T1000 (cell line): ENCODE measurements around the gene ATP6V0B.

ENCODE experiments used
- DNase-seq: peaks from one replicate; lab custom pipeline; 2025; ENCODE audit warnings: mixed read lengths; lab: John Stamatoyannopoulos, UW

Gene ATP6V0B

DNA sequence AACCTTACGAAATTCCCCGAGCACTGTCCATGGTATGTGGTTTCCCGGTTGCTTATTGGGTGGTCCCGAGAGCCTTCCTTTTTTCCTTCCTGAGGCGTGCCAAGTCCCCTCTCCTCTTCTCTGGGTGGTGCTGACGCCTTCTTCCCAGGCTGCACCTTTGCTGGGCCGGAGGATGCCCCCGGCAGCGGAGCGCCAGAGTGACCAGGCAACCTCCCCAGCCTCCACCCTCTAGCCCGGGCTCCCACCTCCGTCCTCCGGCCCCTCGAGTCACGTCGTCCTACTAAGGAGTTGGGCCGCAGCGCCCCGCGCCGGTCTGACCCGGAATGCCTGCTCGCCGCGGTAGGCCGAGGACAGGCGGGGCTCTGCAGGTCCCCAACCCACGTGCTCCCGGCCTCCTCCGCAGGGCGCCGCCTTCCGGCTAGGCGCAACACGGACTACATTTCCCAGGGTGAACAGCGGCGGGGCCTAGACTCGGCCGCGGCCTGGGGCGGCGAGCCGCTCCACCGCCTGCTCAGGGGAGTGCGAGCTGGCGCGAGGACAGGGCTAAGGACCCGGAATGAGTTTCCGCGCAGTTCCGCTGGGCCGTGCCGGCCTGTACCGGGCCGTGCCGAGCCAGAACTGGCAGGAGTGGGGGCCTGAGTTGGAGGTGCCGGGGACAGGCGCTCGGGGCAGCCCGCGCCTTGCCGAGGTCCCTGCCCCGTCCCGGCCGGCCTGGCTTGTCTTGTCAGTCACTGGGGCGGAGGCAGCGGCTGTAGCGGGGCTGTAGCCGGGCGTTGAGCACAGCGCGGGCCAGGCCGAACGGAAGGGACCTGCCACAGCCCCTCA lies 28.3 kb upstream of the ATP6V0B start, which contains the start of gene IPO13:
Gene IPO13, plus strand, starts transcription at position 715 of the 825 bp plus-strand sequence. CDS start 651 bp downstream, outside the sequence.
- peak; percentile 96 for DNase-seq

DNA sequence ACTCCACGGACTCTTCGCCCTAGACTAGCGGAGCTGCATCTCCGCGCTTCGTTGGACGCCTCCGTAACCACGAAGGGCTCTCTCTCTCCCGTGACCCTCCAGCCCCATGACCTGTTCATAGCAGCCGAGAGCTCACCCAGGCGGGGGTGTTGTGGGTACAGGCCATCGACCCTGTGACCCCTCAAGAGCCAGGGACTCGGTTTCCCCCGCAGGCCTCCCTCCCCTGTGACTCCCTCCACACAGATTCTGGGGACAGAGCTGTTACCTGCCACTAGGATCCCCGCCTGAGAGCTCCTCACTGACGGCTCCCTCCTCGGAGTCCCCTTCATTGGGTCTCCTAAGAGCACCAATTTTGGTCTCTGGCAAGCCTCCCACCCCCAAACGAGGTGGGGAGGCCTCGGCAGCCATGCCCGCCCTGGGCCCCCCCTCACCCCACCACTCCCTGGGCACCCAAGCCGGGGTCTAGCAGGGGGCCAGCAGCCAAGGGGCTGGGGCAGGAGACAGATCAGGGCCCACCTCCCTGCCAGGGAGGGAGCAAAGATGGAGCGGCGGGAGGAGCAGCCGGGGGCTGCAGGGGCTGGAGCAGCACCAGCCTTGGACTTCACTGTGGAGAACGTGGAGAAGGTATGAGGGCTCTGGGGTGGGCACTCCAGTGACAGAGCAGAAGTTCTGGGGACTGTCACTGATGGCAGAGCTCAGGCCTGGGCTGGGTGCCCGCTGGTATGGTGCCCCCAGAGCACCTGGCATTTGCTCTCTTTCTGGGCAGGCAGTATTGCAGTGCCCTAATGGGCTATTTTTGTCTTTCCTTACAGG lies 27.5 kb upstream of the ATP6V0B start:
- no peak for DNase-seq

DNA sequence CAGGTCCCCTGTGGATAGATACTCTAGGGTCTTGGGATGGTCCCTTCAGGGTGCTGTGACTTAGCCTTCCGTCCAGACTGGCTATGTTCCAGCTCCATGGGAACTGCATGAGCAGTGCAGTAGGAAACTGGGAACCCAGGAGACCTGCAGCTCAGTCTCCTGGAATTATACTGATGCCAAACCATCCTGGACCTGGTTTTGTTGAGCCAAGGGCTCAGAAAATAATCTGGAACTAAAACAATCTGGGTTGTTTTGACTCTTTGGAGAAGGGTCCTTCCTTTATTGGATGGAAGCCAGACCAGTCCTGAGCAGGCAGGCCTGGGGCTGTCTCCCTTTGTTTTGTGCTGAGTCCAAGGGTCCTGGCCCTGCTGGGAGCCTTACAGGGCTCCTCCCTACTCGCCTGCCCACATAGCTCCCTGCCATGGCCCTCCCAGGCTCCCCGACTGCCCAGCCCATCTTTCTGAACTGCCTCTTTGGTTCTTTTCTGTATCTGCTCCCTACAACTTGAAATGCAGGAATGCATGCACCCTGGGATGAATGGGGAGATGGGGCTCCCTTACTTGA lies 26.8 kb upstream of the ATP6V0B start:
- no peak for DNase-seq

DNA sequence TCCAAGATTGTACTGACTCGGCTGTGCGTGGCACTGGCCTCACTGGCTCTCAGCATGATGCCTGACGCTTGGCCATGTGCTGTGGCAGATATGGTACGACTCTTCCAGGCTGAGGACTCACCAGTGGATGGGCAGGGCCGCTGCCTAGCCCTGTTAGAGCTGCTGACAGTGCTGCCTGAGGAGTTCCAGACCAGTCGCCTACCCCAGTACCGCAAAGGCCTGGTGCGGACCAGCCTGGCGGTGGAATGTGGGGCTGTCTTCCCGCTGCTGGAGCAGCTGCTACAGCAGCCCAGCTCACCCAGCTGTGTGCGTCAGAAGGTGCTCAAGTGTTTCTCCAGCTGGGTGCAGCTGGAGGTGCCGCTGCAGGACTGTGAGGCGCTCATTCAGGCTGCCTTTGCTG lies 25.1 kb upstream of the ATP6V0B start:
- DNase-seq: no peak

DNA sequence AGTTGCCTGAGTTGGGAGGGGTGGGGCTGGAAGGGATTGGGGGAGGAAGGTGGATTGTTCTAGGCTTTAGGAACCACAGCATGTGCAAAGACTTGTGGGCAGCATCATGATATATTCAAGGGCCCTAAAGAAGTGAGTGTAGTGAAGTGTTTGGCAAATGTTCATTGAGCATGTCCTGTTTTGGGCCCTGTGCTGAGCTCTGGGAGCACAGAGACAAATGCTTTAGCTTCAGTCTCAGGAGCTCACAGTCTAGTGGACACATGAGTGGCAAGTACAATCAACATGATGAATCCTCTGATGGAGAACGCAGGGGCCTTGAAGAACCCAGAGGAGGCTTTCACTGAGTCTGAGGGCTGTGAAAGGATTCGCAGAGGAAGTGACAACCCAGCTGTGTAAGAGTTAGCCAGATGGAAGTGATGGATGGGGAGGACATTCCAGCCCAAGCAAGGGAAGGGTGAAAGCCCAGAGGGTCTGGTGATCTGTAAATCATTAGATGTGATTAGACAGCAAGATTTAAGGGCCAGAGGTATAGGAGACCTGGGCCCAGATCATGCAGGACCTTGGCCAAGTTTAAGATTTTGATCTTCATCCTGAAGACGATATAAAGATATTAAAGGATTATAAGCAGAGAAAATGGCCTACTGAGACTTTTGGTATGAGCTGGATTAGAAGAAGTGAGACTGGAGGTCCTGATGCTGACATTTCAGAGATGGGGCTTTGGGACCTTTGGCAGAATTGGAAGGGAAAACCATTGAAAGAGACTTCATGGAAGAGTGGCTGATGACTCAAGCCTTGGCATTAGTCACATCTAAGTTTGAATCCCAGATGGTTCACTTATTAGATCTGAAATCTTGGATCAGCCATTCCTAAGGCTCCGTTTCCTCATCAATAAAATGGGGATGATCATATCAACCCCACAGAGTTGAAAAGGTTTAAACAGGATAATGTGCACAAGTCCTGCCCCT lies 23.5 kb upstream of the ATP6V0B start:
- DNase-seq: no peak

DNA sequence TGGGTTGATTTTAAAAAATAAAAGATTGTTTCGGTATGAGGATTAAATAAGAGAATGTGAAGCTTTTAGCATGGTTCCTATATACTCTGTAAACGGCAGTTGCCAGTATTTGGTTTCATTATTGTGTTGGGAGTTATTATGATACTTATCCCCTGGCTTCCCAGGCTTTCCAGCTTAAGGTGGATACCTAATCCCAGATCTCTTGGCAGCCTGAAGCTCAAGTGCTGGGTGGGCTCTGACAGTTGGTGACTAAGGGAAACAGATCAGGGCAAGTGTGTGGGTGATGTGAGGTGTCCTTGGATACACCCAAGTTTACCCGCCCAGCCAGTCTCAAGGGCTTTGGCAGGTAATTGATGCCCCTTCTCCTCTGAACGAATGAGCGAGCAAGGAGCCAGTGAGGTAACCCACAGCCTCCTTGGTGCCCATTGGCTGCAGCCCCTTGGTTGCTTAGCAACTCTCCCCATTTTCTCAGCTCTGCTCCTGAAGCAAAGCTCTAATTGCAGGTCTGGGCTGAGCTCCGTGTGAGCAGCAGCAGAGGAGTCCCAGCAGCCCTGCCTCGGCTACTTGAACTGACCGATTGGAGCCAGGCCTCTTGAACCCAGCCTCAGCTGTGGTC lies 21.9 kb upstream of the ATP6V0B start:
- DNase-seq: no peak

DNA sequence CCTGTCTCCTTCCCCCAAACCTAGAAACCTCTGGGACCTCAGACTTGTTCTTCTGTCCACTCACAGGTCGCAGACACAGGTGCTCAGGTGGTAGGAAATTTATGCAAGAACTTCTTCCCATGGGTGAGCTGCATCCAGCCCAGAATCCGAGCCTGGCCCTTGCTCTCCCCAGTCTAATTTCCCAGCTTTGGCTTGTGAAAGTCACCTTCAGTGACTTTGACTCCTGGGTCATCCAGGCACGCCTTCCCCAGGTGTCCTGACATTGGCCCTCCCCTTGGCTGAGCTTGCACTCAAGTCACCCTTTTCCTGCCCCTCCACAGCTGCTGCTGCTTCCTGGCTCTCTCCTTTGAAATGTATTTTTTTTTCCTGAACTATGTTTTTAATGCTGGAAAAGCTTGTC lies 21.4 kb upstream of the ATP6V0B start:
- DNase-seq: no peak

DNA sequence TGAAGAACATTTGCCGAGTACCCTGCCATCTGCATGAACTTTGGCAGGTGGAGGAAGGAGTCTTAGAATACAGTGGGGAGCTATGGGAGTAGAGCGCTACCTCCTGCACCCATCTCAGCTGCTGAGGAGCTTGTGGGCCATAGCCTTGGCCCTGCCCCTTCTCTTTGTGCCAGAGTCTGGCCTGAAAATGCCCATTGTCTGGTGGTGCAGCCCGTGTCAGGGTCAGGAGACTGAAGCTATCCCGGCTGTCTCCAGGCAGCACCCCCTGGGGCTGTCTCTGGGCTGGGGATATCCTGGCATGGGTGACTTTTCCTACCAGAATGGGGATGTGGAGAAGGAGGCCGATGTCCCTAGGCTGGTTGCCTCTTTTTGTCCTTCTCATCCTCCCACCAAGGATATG lies 20.7 kb upstream of the ATP6V0B start:
- DNase-seq: no peak

DNA sequence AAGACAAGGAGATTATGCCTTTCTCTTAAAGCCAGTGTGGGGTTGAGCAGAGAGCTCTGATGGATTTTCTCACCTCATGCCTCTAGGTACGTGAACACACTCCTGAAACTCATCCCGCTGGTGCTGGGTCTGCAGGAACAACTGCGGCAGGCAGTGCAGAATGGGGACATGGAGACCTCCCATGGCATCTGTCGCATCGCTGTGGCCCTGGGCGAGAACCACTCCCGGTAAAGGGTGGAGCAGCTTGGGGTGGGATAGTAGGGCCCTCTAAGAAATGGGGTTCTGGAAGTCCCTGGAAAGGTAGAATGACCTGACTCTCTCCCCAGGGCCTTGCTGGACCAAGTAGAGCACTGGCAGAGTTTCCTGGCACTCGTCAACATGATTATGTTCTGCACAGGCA lies 18.5 kb upstream of the ATP6V0B start:
- DNase-seq: no peak

DNA sequence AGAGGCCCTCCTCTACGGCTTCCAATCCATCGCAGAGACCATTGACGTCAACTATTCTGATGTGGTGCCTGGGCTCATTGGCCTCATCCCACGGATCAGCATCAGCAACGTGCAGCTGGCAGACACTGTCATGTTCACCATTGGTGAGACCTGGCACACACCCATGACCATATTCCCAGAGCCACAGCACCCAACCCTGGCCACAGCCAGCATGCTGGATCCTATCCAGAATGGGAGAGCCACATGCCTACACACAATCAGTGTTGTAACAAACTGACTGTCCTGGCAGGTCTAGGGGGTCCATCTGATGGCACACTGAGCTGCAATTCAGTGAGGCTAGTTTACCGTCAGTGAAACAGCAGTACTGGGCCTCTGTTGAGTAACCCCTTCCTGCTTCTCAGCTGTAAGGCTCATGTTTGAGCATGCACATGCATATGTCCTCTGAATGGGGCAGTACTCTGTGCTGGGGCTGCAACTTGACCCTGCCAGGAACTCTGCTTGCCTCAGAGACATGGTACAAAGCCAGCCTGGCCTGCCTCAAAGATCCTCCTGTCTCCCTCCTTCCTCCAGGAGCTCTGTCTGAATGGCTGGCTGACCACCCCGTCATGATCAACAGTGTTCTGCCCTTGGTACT lies 17.2 kb upstream of the ATP6V0B start:
- DNase-seq: no peak

DNA sequence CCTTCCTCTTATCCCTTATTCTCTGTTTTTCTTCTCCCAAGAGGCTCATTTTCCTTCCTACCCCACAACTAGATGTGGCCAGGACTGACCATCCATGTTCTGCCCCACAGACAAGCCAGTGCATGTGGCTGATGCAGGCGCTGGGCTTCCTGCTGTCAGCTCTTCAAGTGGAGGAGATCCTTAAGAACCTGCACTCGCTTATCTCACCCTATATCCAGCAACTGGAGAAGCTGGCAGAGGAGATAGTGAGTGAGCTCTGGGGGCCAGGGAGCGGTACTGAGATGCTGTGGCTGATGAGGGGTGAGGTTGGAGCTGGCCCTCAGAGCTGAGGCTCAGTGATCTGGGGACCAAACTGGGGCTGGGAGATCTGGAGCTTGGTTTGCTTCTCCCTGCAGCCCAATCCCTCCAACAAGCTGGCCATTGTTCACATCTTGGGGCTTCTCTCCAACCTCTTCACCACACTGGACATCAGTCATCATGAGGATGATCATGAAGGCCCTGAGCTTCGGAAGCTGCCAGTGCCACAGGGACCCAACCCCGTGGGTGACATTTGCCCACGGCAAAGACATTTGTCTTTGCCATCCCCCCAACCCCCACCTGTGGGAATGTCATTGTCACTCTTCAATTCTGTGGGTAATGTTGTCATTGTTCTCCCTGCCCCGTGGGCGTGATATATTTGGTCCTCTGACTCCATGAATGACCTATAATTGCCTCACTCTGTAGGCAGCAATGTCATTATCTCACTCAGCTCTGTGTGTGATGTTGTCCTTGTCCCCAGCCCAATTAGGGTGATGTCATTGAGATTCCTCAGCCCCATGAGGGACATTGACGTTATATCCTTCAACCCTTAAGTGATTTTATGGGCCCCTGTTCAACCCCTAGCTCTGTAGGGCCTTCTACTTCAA lies 16.2 kb upstream of the ATP6V0B start:
- no peak for DNase-seq

DNA sequence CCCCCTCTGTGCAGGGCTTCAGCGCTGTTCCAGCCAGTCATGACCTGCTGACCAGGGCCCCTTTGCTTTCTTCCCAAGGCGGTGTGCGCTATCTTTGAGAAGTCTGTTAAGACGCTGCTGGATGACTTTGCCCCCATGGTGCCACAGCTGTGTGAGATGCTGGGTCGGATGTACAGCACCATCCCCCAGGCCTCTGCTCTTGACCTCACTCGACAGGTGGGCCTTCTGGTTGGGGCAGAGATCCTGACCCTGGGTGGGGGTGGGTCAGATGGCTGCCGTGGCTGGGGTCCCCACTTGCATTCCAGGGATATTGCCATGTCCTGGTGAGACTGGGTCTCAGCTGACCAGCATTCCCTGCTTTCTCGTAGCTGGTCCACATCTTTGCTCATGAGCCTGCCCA lies 14.0 kb upstream of the ATP6V0B start:
- no peak for DNase-seq

DNA sequence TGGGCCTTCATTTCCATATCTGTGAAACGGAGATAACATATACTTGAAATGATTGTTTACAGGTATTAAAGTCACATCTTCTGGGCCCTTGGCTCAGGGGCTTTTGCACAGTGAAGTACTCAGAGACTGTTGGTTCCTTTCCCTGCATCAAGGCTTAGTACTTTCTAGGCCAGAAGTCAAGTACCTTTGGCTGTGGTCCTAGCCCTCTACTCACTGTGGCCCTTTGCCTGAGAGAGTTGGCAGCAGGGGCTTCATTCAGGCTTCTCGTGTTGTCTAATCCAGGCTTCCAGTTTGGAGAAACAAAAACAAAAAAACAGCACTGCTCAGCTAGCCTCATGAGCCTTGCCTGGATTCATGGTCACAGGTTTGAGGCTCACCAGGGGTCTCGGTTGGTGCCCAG lies 13.1 kb upstream of the ATP6V0B start:
- DNase-seq: no peak

DNA sequence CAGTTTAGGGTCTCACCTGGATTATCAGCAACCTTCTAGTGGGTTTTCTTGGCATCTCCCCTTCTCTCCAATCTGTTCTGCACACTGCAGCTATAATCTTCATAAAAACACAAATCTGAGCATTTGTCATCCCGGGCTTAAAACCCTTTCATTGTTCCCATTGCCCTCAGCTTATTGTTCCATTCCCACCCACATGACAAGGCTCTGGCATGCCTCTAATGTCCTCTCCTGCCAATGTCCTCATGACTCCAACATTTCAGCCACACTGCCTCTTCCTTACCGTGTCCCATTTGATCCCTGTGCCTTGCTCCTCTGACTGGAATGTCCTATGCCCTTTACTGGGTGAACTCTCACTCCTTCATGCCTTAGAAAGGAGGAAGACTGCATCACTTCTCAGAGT lies 12.4 kb upstream of the ATP6V0B start:
- DNase-seq: no peak

DNA sequence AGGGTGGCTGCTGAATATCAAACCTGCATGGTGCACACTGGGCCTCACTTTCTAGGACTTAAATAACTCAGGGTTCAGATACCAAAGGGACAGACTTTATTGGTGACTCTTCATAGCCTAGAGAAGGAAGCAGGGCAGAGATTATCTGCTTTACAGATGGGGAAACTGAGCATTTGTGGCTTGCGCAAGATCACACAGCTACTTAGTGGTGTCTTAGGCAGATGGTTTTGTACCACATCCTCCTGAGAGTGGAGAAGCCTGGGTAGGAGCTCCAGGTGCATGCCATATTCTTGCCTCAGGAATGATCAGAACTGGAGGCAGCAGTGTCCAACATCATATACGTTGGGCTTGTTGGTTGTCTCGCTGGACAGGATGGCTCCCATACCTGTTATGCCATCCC lies 11.8 kb upstream of the ATP6V0B start:
- no peak for DNase-seq

DNA sequence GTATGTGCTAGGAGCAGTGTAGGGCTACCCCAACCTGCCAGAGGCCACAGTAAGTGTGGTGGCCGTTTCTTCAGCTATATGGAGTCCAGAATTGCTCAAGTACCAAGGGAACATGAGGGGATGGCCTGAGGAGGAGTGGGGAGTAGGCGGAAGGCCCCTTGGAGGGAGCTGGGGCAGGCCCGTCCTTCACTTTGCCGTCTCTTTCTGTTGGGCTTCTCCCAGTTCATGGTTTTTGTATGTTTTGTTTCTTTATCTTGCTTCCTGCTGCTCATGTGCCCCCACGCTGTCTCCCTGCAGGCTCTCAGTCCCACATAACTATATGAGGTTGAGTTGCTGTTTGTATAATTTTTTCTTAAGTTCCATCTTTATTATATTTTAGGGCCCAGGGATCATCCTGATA lies 10.9 kb upstream of the ATP6V0B start:
- DNase-seq: no peak

DNA sequence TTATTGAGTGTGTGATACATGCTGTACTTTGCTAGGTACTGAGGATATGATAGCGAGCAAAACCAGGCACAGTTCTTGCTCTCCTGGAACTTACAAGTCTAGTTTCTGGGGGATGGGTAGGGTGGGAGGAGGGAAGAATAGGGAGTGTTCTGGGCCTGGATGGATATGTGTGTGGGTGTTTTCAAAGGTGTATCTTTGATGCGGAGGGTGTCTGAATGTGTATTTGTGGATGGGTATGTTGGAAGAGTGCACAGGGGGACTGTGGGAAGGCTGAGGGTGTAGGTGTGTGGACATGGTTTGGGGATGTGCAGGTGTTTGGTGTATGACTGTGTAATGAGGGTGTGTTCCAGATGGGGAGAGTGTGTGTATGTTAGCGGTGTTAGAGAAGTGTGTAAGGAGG lies 9.4 kb upstream of the ATP6V0B start:
- DNase-seq: no peak

DNA sequence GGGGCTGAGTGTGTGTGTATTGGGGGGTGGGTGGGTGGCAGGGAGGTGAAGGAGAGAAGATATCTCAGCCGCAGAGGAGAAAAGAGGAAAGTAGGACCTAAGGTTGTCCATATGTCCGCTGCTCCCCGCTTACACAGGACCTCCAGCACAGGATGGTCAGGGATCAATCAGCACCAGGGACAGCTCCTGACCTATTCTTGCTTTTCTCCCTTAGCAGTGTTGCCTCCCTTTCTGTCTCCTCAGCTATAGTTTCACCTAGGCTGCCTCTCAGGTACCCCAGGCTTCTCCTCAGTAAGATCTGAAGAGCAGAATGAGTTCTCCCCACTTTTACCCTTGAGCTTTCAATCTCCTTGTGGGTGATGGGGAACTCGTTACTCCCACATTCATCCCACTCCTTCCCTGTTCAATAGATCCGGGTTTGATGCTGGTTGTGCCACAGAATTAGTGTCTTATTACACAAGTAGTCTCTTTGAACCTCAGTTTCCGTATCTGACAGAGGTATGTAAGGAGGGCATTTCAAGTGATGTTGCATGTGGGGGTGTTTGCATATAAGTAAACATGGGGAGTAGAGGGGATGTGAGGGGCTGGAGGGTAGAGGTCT lies 6.3 kb upstream of the ATP6V0B start:
- DNase-seq: peak; percentile 17

DNA sequence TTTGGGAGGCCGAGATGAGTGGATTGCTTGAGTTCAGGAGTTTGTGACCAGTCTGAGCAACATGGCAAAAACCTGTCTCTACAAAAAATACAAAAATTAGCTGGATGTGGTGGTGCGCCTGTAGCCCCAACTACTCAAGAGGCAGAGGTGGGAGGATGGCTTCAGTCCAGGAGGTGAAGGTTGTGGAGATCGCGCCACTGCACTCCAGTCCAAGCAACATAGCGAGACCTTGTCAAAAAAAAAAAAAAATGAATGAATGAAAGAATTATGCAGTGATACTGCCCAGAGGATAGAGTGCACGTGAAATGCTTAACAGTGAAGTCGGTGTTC lies 5.4 kb upstream of the ATP6V0B start:
- DNase-seq: no peak
